DMS114 treated with DMSO at 0.1 percent for 48 hours (cell line): Measurements from ENCODE around the gene KIAA1614.

ENCODE experiments used
- DNase-seq: peaks from one replicate; lab custom pipeline; 2025; ENCODE audit not compliant: unreplicated experiment; lab: John Stamatoyannopoulos, UW

KIAA1614 gene

GRCh38 chr1:180908074-180908765, 4.5 kb upstream of the KIAA1614 start:
- no peak for DNase-seq

- DNase-seq: no peak
Measured at GRCh38 chr1:180909005-180909414, 3.7 kb upstream of the KIAA1614 start.

- DNase-seq: no peak
Measured at GRCh38 chr1:180909462-180909976, 3.2 kb upstream of the KIAA1614 start.

- no peak for DNase-seq
Measured at GRCh38 chr1:180911640-180912191, 981 bp upstream of the KIAA1614 start.

- no peak for DNase-seq
Measured at GRCh38 chr1:180912211-180912800, 391 bp upstream of the KIAA1614 start.

- DNase-seq: no peak
Measured at GRCh38 chr1:180915426-180915965, 2.8 kb downstream of the KIAA1614 start.

GRCh38 chr1:180916012-180916770, 3.5 kb downstream of the KIAA1614 start:
- DNase-seq: no peak

- no peak for DNase-seq
Measured at GRCh38 chr1:180916771-180917170, 4.1 kb downstream of the KIAA1614 start.

- DNase-seq: no peak
Measured at GRCh38 chr1:180917306-180918065, 4.8 kb downstream of the KIAA1614 start.

- no peak for DNase-seq
Measured at GRCh38 chr1:180918519-180918918, 5.8 kb downstream of the KIAA1614 start.

GRCh38 chr1:180919183-180919700, 6.5 kb downstream of the KIAA1614 start:
- no peak for DNase-seq

- DNase-seq: no peak
Measured at GRCh38 chr1:180920193-180920592, 7.5 kb downstream of the KIAA1614 start.

GRCh38 chr1:180920702-180921101, 8.0 kb downstream of the KIAA1614 start:
- no peak for DNase-seq

- no peak for DNase-seq
Measured at GRCh38 chr1:180921386-180921785, 8.7 kb downstream of the KIAA1614 start.

GRCh38 chr1:180921891-180922630, 9.4 kb downstream of the KIAA1614 start:
- no peak for DNase-seq

- DNase-seq: no peak
Measured at GRCh38 chr1:180922631-180923015, 9.9 kb downstream of the KIAA1614 start.

GRCh38 chr1:180923021-180923841, 10.5 kb downstream of the KIAA1614 start:
- no peak for DNase-seq

GRCh38 chr1:180923887-180924286, 11.2 kb downstream of the KIAA1614 start:
- no peak for DNase-seq

- no peak for DNase-seq
Measured at GRCh38 chr1:180924939-180925338, 12.2 kb downstream of the KIAA1614 start.
